Measurements from ENCODE around the gene AGPAT3.

DNA sequence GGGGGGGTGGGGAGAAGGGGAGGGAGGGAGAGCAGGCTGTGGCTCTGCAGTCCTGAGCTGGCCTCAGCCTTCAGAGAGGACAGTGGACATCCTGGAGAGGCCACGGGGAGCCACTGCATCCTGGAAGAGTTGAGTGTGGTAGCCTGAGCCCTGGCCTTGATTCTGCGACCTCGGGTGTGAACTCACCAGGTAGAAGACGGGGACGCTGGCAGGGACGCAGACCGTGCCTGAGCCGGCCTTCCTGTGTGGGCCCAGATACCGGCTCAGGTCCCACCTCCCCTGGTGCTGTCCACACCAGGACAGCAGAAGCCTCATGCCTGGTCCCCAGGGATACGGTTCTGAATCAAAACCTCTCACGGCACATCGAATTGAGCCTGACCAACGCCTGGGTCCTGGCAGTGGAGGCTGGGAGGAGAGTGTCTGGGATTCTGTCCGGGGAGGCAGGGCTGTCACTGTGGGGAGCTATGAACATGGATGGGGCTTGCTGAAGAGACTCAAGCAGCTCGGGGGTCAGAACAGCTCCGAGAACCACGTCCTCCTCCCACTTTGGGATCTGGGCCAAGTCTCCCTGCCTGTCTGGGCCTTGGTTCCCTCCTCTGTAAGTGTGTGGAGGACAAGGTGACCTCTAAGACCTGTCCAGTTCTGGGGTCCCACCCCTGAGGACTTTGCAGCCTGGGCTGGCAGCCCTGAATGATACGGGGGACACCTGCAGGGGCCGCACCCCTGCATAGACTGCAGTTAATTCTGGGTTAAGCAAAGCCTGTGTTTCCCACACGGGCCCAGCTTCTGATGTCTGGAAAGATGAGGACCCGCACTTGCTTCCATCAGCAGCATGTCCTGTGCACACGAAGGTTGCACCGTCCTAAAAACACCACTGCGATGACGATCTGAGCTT lies 45.3 kb upstream of the AGPAT3 start:
- no peak for TF ChIP-seq EZH2 (IDR thresholded peaks at IDR 0.05)
- TF ChIP-seq, protein P1, sequence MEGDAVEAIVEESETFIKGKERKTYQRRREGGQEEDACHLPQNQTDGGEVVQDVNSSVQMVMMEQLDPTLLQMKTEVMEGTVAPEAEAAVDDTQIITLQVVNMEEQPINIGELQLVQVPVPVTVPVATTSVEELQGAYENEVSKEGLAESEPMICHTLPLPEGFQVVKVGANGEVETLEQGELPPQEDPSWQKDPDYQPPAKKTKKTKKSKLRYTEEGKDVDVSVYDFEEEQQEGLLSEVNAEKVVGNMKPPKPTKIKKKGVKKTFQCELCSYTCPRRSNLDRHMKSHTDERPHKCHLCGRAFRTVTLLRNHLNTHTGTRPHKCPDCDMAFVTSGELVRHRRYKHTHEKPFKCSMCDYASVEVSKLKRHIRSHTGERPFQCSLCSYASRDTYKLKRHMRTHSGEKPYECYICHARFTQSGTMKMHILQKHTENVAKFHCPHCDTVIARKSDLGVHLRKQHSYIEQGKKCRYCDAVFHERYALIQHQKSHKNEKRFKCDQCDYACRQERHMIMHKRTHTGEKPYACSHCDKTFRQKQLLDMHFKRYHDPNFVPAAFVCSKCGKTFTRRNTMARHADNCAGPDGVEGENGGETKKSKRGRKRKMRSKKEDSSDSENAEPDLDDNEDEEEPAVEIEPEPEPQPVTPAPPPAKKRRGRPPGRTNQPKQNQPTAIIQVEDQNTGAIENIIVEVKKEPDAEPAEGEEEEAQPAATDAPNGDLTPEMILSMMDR (IDR thresholded peaks at IDR 0.05): no peak
- no peak for TF ChIP-seq EZH2phosphoT487 (IDR thresholded peaks at IDR 0.05)
